Stimulated activated CD8-positive, alpha-beta memory T cell treated with anti-CD3 and anti-CD28 coated beads, Interleukin-2, amount 100 ng/mL, for 1 hour (primary cell): ENCODE measurements around the gene FBRSL1.
"Not testable (repeated sequence)": the region's sequence is repeated elsewhere in the genome, so short reads cannot be mapped to it uniquely, and the experiment has no call there.

ENCODE experiments used
- DNase-seq, 2 donors: peaks; one replicate each; pipeline ENCODE4 v3.0.0-alpha.2; 2020; ENCODE audit warnings: low read depth in 2 of 2

Gene FBRSL1

GRCh38 chr12:132470397-132470796, 19.6 kb upstream of the FBRSL1 start:
- DNase-seq = no peak

GRCh38 chr12:132471011-132471857, 18.7 kb upstream of the FBRSL1 start:
- DNase-seq = no peak

GRCh38 chr12:132471858-132472255, 18.1 kb upstream of the FBRSL1 start:
- DNase-seq = no peak

GRCh38 chr12:132472386-132472785, 17.6 kb upstream of the FBRSL1 start:
- DNase-seq = no peak

GRCh38 chr12:132474237-132474741, 15.7 kb upstream of the FBRSL1 start:
- no peak for DNase-seq

GRCh38 chr12:132474799-132475303, 15.1 kb upstream of the FBRSL1 start:
- DNase-seq = not testable (repeated sequence)

- DNase-seq = no peak
Observed at GRCh38 chr12:132475304-132476037, 14.5 kb upstream of the FBRSL1 start.

- DNase-seq = no peak
Observed at GRCh38 chr12:132476038-132476414, 13.9 kb upstream of the FBRSL1 start.

- DNase-seq = no peak
Observed at GRCh38 chr12:132476421-132476820, 13.5 kb upstream of the FBRSL1 start.

- no peak for DNase-seq
Observed at GRCh38 chr12:132477017-132477702, 12.8 kb upstream of the FBRSL1 start.

GRCh38 chr12:132477703-132478432, 12.1 kb upstream of the FBRSL1 start:
- no peak for DNase-seq

GRCh38 chr12:132478433-132478803, 11.5 kb upstream of the FBRSL1 start:
- no peak for DNase-seq

- no peak for DNase-seq
Observed at GRCh38 chr12:132478845-132479244, 11.1 kb upstream of the FBRSL1 start.

- DNase-seq = no peak
Observed at GRCh38 chr12:132479291-132479690, 10.7 kb upstream of the FBRSL1 start.

GRCh38 chr12:132479938-132480622, 9.9 kb upstream of the FBRSL1 start:
- DNase-seq = no peak

- DNase-seq = no peak
Observed at GRCh38 chr12:132480623-132481132, 9.3 kb upstream of the FBRSL1 start.

GRCh38 chr12:132481345-132481744, 8.6 kb upstream of the FBRSL1 start:
- no peak for DNase-seq

- DNase-seq = no peak
Observed at GRCh38 chr12:132481771-132482745, 7.9 kb upstream of the FBRSL1 start.

- no peak for DNase-seq
Observed at GRCh38 chr12:132482771-132483170, 7.2 kb upstream of the FBRSL1 start.
